ENCODE results near the gene PIEZO1. TPM values are rescaled to one million over a fixed set of nuclear protein-coding genes. Genes with fewer than 3 reads are reported as not detected.
A peak's percentile ranks its signal among the peaks of the same experiment; 100 is the strongest.

Gene PIEZO1
- total RNA-seq, 1 donor from 2014 or later = 247 TPM

GRCh38 chr16:88743693-88744576, 41.1 kb downstream of the PIEZO1 start:
- H4K20me1 ChIP-seq (ENCODE audit: insufficient read depth, low read length) = peaks cover 72% of the 10 kb centered on the region

GRCh38 chr16:88742896-88743605, 42.0 kb downstream of the PIEZO1 start:
- no peaks in the 10 kb centered on the region for H3K9me3 ChIP-seq (ENCODE audit: insufficient read depth, low read depth, low read length)
- no peak overlapping the region for H3K27ac ChIP-seq (ENCODE audit: low read depth, low read length)
- DNase-seq (ENCODE audit: low read depth) (no peak), FAIRE-seq (no peak)
- no peak overlapping the region for H2AFZ ChIP-seq (ENCODE audit: low read depth, low read length)
- H3K27me3 ChIP-seq (ENCODE audit: insufficient read depth, low read length) = no peaks in the 10 kb centered on the region
- TF ChIP-seq EZH2 (IDR thresholded peaks at IDR 0.05; ENCODE audit: insufficient read depth, low read length) (no peak), CTCF (IDR thresholded peaks at IDR 0.05; ENCODE audit: insufficient read depth, low read depth, low read length) (no peak)
- H3K79me2 ChIP-seq (ENCODE audit: insufficient read depth, low read length) = peaks cover 38% of the 10 kb centered on the region
- H3K4me3 Mint-ChIP-seq (ENCODE audit: unreplicated experiment) = no peak overlapping the region
- no peaks in the 10 kb centered on the region for H3K9me3 Mint-ChIP-seq (ENCODE audit: unreplicated experiment)
- H3K27ac Mint-ChIP-seq (ENCODE audit: unreplicated experiment) = no peak overlapping the region
- peaks cover 75% of the 10 kb centered on the region for H4K20me1 ChIP-seq (ENCODE audit: insufficient read depth, low read length)
- no peak overlapping the region for H3K9ac ChIP-seq (ENCODE audit: low read length)
- no peak overlapping the region for H3K4me2 ChIP-seq (ENCODE audit: low read length)
- no peak overlapping the region for H3K4me3 ChIP-seq (ENCODE audit: insufficient read depth, low read depth, low read length)
- peaks cover 2% of the 10 kb centered on the region for H3K36me3 ChIP-seq (ENCODE audit: insufficient read depth, low read length)
- H3K36me3 Mint-ChIP-seq (ENCODE audit: low read depth, unreplicated experiment) = peaks cover 2% of the 10 kb centered on the region
- no peaks in the 10 kb centered on the region for H3K4me1 Mint-ChIP-seq (ENCODE audit: low read depth, unreplicated experiment)
- H3K27me3 Mint-ChIP-seq (ENCODE audit: low read depth, unreplicated experiment) = no peaks in the 10 kb centered on the region
- no peaks in the 10 kb centered on the region for H3K4me1 ChIP-seq (ENCODE audit: insufficient read depth, low read length)

More at GRCh38 chr16:88743693-88744576, 41.1 kb downstream of the PIEZO1 start:
- no peak for FAIRE-seq
- no peak overlapping the region for H3K27ac Mint-ChIP-seq (ENCODE audit: unreplicated experiment)
- no peak overlapping the region for H3K4me3 Mint-ChIP-seq (ENCODE audit: unreplicated experiment)
- Histone ChIP-seq H3K4me2 (ENCODE audit: low read length) (no peak overlapping the region), H3K79me2 (ENCODE audit: insufficient read depth, low read length) (peaks cover 44% of the 10 kb centered on the region), H3K4me3 (ENCODE audit: insufficient read depth, low read depth, low read length) (no peak overlapping the region), H3K9ac (ENCODE audit: low read length) (no peak overlapping the region), H2AFZ (ENCODE audit: low read depth, low read length) (no peak overlapping the region), H3K27ac (ENCODE audit: low read depth, low read length) (no peak overlapping the region), H3K4me1 (ENCODE audit: insufficient read depth, low read length) (no peaks in the 10 kb centered on the region), H3K27me3 (ENCODE audit: insufficient read depth, low read length) (no peaks in the 10 kb centered on the region), H3K9me3 (ENCODE audit: insufficient read depth, low read depth, low read length) (no peaks in the 10 kb centered on the region), H3K36me3 (ENCODE audit: insufficient read depth, low read length) (peaks cover 2% of the 10 kb centered on the region)
- DNase-seq (ENCODE audit: low read depth) = no peak
- H3K9me3 Mint-ChIP-seq (ENCODE audit: unreplicated experiment) = no peaks in the 10 kb centered on the region
- no peaks in the 10 kb centered on the region for H3K4me1 Mint-ChIP-seq (ENCODE audit: low read depth, unreplicated experiment)
- peaks cover 2% of the 10 kb centered on the region for H3K36me3 Mint-ChIP-seq (ENCODE audit: low read depth, unreplicated experiment)
- H3K27me3 Mint-ChIP-seq (ENCODE audit: low read depth, unreplicated experiment) = no peaks in the 10 kb centered on the region
- TF ChIP-seq EZH2 (IDR thresholded peaks at IDR 0.05; ENCODE audit: insufficient read depth, low read length) (no peak), CTCF (IDR thresholded peaks at IDR 0.05; ENCODE audit: insufficient read depth, low read depth, low read length) (peak; percentile 56)

Data from astrocyte (in vitro differentiated cells and primary cell).